ENCODE results near the gene HAGHL. TPM values are rescaled to one million over a fixed set of nuclear protein-coding genes. Genes with fewer than 3 reads are reported as not detected.

The HAGHL gene
- total and polyA plus RNA-seq, 7 donors, result 0.92 to 10.5 (median 3.6) TPM

- 81 to 87% methylated on average over 21 of the region's 21 CpGs for WGBS, 2 donors
- TF ChIP-seq EP300 (IDR thresholded peaks at IDR 0.05), result no peak
- no peak for TF ChIP-seq POLR2A (IDR thresholded peaks at IDR 0.05)
- TF ChIP-seq CTCF (IDR thresholded peaks at IDR 0.05), result no peak
- no peak for TF ChIP-seq POLR2AphosphoS5 (IDR thresholded peaks at IDR 0.05)
- no peak overlapping the region for H3K4me3 ChIP-seq
- intact Hi-C loops (cut with DNase I), result no loop called here
- H3K36me3 ChIP-seq, result peaks cover 0 to 5% (median 0%) of the 10 kb centered on the region in 4 donors
- no peaks in the 10 kb centered on the region for H3K9me3 ChIP-seq
- DNase-seq, result no peak
- peaks cover 0 to 5% (median 0%) of the 10 kb centered on the region in 3 donors for H3K27me3 ChIP-seq
- H3K4me1 ChIP-seq, result peaks cover 0 to 18% (median 15%) of the 10 kb centered on the region in 4 donors
- no peak overlapping the region for H3K27ac ChIP-seq
These were observed 17.0 kb downstream of the HAGHL start for GRCh38 chr16:743794-744500.

- H3K27me3 ChIP-seq, result peaks cover 0 to 5% (median 0%) of the 10 kb centered on the region in 3 donors
- peaks cover 0 to 5% (median 5%) of the 10 kb centered on the region in 4 donors for H3K4me1 ChIP-seq
- no peak for DNase-seq
- no peaks in the 10 kb centered on the region for H3K9me3 ChIP-seq
- H3K27ac ChIP-seq, result no peak overlapping the region
- no peak overlapping the region for H3K4me3 ChIP-seq
- no peaks in the 10 kb centered on the region for H3K36me3 ChIP-seq
- intact Hi-C loops (cut with DNase I), result no loop called here
- 2 to 5% methylated on average over 14 of the region's 14 CpGs for WGBS, 2 donors
- TF ChIP-seq POLR2A (IDR thresholded peaks at IDR 0.05), result no peak
- TF ChIP-seq POLR2AphosphoS5 (IDR thresholded peaks at IDR 0.05), result no peak
- no peak for TF ChIP-seq EP300 (IDR thresholded peaks at IDR 0.05)
- no peak for TF ChIP-seq CTCF (IDR thresholded peaks at IDR 0.05)
These were observed 18.8 kb downstream of the HAGHL start for GRCh38 chr16:745739-746138.

GRCh38 chr16:746637-747036 is 19.7 kb downstream of the HAGHL start:
- WGBS, 2 donors, result 72 to 80% methylated on average over 13 of the region's 13 CpGs
- Histone ChIP-seq H3K9me3 (no peaks in the 10 kb centered on the region), H3K27ac (no peak overlapping the region), H3K4me3 (no peak overlapping the region), H3K27me3 (peaks cover 0 to 5% (median 0%) of the 10 kb centered on the region in 3 donors), H3K4me1 (no peaks in the 10 kb centered on the region), H3K36me3 (no peaks in the 10 kb centered on the region)
- no peak for TF ChIP-seq POLR2A (IDR thresholded peaks at IDR 0.05)
- no peak for TF ChIP-seq POLR2AphosphoS5 (IDR thresholded peaks at IDR 0.05)
- TF ChIP-seq CTCF (IDR thresholded peaks at IDR 0.05), result no peak
- no peak for TF ChIP-seq EP300 (IDR thresholded peaks at IDR 0.05)
- no peak for DNase-seq
- intact Hi-C loops (cut with DNase I), result no loop called here

GRCh38 chr16:747978-748746 is 21.3 kb downstream of the HAGHL start:
- H3K36me3 ChIP-seq, result no peaks in the 10 kb centered on the region
- no peak overlapping the region for H3K27ac ChIP-seq
- no peaks in the 10 kb centered on the region for H3K9me3 ChIP-seq
- TF ChIP-seq POLR2A (IDR thresholded peaks at IDR 0.05), result no peak
- TF ChIP-seq CTCF (IDR thresholded peaks at IDR 0.05), result no peak
- no peak for DNase-seq
- WGBS, 2 donors, result 58 to 82% methylated on average over 39 of the region's 39 CpGs
- intact Hi-C loops (cut with DNase I), result no loop called here
- no peaks in the 10 kb centered on the region for H3K4me1 ChIP-seq
- no peak overlapping the region for H3K4me3 ChIP-seq
- H3K27me3 ChIP-seq, result peaks cover 0 to 11% (median 8%) of the 10 kb centered on the region in 3 donors
